Caco-2 (cell line): ENCODE results near the gene ZXDC. TPM values are rescaled to one million over a fixed set of nuclear protein-coding genes. Genes with fewer than 3 reads are reported as not detected.

Experiments used
- BruUV-seq: library from RNA; stranded (reverse); fragments of 400-500 nt; replicated peaks from 2 replicates; lab custom pipeline; 2021; lab: Mats Ljungman, UMichigan
- CTCF ChIA-PET: fragments of 300-600 bp; sonication (Branson Sonifier 250); formaldehyde crosslinking; loops from one replicate; lab custom pipeline; 2022; ENCODE audit warnings: antibody characterized with exemption; lab: Charles Lee
- POLR2A ChIA-PET: fragments of 300-600 bp; sonication (Branson Sonifier 250); formaldehyde crosslinking; loops from one replicate; lab custom pipeline; 2022; ENCODE audit warnings: antibody characterized with exemption; lab: Charles Lee
- DNase-seq, 2 experiments: peaks; one replicate each; pipeline versions ENCODE4 v3.0.0 to v3.0.0-alpha.2; 2020 to 2022
- H3K27me3 ChIP-seq: replicated peaks from 2 replicates; pipeline ENCODE4 v1.6.0; 2011; ENCODE audit warnings: low read length; ENCODE audit not compliant: control insufficient read depth, insufficient read depth
- H3K36me3 ChIP-seq: 2 replicates; pipeline ENCODE4 v1.5.1; 2011; ENCODE audit warnings: low read length; ENCODE audit not compliant: control insufficient read depth, insufficient read depth
- H3K4me1 ChIP-seq: fragments of 250-450 bp; sonication (Bioruptor Pico); 2 replicates; pipeline ENCODE4 v1.5.1; 2020; ENCODE audit warnings: mild to moderate bottlenecking
- H3K4me3 ChIP-seq: 2 replicates; pipeline ENCODE4 v1.5.1; 2011; ENCODE audit warnings: low read depth, mild to moderate bottlenecking, control low read depth, low read length
- H3K9me3 ChIP-seq: fragments of 250-450 bp; sonication (Bioruptor Pico); 2 replicates; pipeline ENCODE4 v1.5.1; 2020; ENCODE audit warnings: mild to moderate bottlenecking, moderate library complexity
- H3K27ac Mint-ChIP-seq: one replicate; pipeline ENCODE4 v1.8.0; 2022; ENCODE audit warnings: mixed read lengths; ENCODE audit not compliant: unreplicated experiment
- H3K27me3 Mint-ChIP-seq: one replicate; pipeline ENCODE4 v1.8.0; 2022; ENCODE audit warnings: mixed read lengths; ENCODE audit not compliant: insufficient read depth, unreplicated experiment
- H3K36me3 Mint-ChIP-seq: one replicate; pipeline ENCODE4 v1.8.0; 2022; ENCODE audit warnings: mild to moderate bottlenecking, mixed read lengths; ENCODE audit not compliant: insufficient read depth, unreplicated experiment
- H3K4me1 Mint-ChIP-seq: one replicate; pipeline ENCODE4 v1.8.0; 2022; ENCODE audit warnings: low read depth, mixed read lengths; ENCODE audit not compliant: unreplicated experiment
- H3K4me3 Mint-ChIP-seq: one replicate; pipeline ENCODE4 v1.8.0; 2022; ENCODE audit warnings: mild to moderate bottlenecking, moderate library complexity, mixed read lengths; ENCODE audit not compliant: unreplicated experiment
- H3K9me3 Mint-ChIP-seq: one replicate; pipeline ENCODE4 v1.8.0; 2022; ENCODE audit warnings: mixed read lengths; ENCODE audit not compliant: unreplicated experiment
- intact Hi-C: fragments of 100-400 bp; cut with micrococcal nuclease; formaldehyde crosslinking; loops from one replicate; pipeline ENCODE4 v1.10.0; 2022; ENCODE audit not compliant: unreplicated experiment
- total RNA-seq: library from RNA; stranded (reverse); gene quantifications from 2 replicates; pipeline ENCODE4 v1.2.3, GENCODE V29; 2022
- TF ChIP-seq, protein P1 (sequence below), 2 experiments: fragments of 200-600 bp in 1 of 2; IDR thresholded peaks; 1 replicate in 1 of 2; 2 replicates in 1 of 2; pipeline versions ENCODE4 v1.5.1 to v1.8.0; 2011 to 2022; ENCODE audit warnings: antibody characterized with exemption in 1 of 2, control low read depth in 1 of 2, inconsistent platforms in 1 of 2, low read depth in 1 of 2, low read length in 1 of 2, mild to moderate bottlenecking in 1 of 2, moderate library complexity in 1 of 2; ENCODE audit not compliant: insufficient read depth in 1 of 2, severe bottlenecking in 1 of 2, unreplicated experiment in 1 of 2

ZXDC gene
- total RNA-seq, 1 experiment from 2014 or later: 28.7 TPM

GRCh38 chr3:126456211-126456610 is 19.5 kb downstream of the ZXDC start:
- H3K4me3 Mint-ChIP-seq: no peak overlapping the region
- no peaks in the 10 kb centered on the region for H3K9me3 ChIP-seq
- no peaks in the 10 kb centered on the region for H3K27me3 ChIP-seq
- H3K27ac Mint-ChIP-seq: no peak overlapping the region
- no peaks in the 10 kb centered on the region for H3K4me1 Mint-ChIP-seq
- H3K4me3 ChIP-seq: no peak overlapping the region
- H3K4me1 ChIP-seq: no peaks in the 10 kb centered on the region
- no peaks in the 10 kb centered on the region; the same call in none of the 2 replicates for H3K36me3 ChIP-seq
- BruUV-seq: no TSS peak
- peaks cover 74% of the 10 kb centered on the region for H3K36me3 Mint-ChIP-seq
- ChIA-PET CTCF (no interaction called here), POLR2A (no interaction called here)
- no peaks in the 10 kb centered on the region for H3K9me3 Mint-ChIP-seq
- TF ChIP-seq, protein P1, sequence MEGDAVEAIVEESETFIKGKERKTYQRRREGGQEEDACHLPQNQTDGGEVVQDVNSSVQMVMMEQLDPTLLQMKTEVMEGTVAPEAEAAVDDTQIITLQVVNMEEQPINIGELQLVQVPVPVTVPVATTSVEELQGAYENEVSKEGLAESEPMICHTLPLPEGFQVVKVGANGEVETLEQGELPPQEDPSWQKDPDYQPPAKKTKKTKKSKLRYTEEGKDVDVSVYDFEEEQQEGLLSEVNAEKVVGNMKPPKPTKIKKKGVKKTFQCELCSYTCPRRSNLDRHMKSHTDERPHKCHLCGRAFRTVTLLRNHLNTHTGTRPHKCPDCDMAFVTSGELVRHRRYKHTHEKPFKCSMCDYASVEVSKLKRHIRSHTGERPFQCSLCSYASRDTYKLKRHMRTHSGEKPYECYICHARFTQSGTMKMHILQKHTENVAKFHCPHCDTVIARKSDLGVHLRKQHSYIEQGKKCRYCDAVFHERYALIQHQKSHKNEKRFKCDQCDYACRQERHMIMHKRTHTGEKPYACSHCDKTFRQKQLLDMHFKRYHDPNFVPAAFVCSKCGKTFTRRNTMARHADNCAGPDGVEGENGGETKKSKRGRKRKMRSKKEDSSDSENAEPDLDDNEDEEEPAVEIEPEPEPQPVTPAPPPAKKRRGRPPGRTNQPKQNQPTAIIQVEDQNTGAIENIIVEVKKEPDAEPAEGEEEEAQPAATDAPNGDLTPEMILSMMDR (IDR thresholded peaks at IDR 0.05; ENCODE audit: insufficient read depth in 1 of 2, low read depth in 1 of 2, low read length in 1 of 2, severe bottlenecking in 1 of 2, unreplicated experiment in 1 of 2): no peak
- no peak for DNase-seq
- intact Hi-C loops: no loop called here
- no peaks in the 10 kb centered on the region for H3K27me3 Mint-ChIP-seq

DNA sequence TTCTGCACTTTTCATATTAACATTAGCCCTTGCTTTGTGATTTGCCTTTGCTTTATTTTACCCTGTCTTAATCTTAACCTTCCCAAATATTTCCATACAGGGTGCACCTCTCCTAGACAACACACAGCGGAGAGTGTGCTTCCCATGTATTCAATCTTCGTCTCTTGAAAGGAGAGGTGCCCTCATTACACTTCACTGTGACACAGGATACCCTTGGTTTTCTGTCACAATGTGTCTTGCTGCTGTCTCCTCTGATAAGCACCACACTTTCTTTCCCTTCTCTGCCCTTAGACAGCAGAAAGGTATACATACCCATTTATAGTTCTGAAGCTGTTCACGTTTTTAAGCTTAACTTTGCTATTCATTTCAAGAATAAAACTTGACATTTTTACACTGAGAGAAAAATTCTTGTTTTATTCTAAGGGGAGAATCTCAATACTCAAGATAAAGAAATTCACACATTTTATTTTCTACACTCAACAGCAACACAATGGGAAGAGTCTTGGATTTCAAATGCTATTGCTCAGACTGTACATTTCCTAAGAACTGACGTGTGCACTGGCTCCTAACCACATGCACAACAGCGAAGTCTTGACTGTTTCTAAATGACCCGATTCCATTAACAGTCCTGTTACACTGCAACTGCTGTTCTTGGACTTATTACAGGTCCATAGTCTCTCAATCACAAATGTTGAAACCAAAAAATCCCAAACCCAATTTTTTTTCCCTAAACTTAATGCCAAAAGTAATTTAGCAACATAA is 21.1 kb downstream of the ZXDC start:
- Histone ChIP-seq H3K36me3 (no peaks in the 10 kb centered on the region; the same call in none of the 2 replicates), H3K9me3 (no peaks in the 10 kb centered on the region), H3K27me3 (no peaks in the 10 kb centered on the region), H3K4me1 (no peaks in the 10 kb centered on the region), H3K4me3 (no peak overlapping the region)
- H3K27ac Mint-ChIP-seq: no peak overlapping the region
- ChIA-PET POLR2A (no interaction called here), CTCF (no interaction called here)
- DNase-seq: no peak
- peaks cover 69% of the 10 kb centered on the region for H3K36me3 Mint-ChIP-seq
- BruUV-seq: TSS peak; percentile 7
- no peaks in the 10 kb centered on the region for H3K9me3 Mint-ChIP-seq
- H3K4me3 Mint-ChIP-seq: no peak overlapping the region
- intact Hi-C loops: no loop called here
- H3K27me3 Mint-ChIP-seq: no peaks in the 10 kb centered on the region
- TF ChIP-seq, protein P1 (IDR thresholded peaks at IDR 0.05; ENCODE audit: insufficient read depth in 1 of 2, low read depth in 1 of 2, low read length in 1 of 2, severe bottlenecking in 1 of 2, unreplicated experiment in 1 of 2): no peak
- H3K4me1 Mint-ChIP-seq: no peaks in the 10 kb centered on the region

DNA sequence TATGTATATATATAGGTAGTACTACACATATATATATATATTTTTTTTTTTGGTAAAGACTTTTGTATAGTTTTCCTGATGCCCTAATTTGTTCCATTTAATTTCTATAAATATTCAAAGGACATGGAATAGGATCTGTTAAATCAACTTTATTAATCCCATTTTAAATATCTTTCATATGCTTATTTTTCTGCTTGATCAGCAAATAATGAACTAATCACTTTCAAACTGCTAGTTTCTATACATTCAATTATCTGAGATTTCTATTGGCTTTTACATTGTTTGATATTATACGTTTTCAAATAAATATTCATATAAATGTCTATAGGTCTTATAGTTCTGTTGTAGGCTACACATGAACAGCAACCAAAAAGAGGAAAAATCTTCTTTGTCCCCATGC is 21.7 kb downstream of the ZXDC start:
- H3K9me3 Mint-ChIP-seq: no peaks in the 10 kb centered on the region

More for the DNA sequence above, 21.7 kb downstream of the ZXDC start:
- no peaks in the 10 kb centered on the region; the same call in none of the 2 replicates for H3K36me3 ChIP-seq
- no peak overlapping the region for H3K4me3 ChIP-seq
- no peak overlapping the region for H3K4me3 Mint-ChIP-seq
- POLR2A ChIA-PET: no interaction called here
- no peaks in the 10 kb centered on the region for H3K4me1 Mint-ChIP-seq
- intact Hi-C loops: no loop called here
- CTCF ChIA-PET: no interaction called here
- H3K27me3 ChIP-seq: no peaks in the 10 kb centered on the region
- TF ChIP-seq, protein P1 (IDR thresholded peaks at IDR 0.05; ENCODE audit: insufficient read depth in 1 of 2, low read depth in 1 of 2, low read length in 1 of 2, severe bottlenecking in 1 of 2, unreplicated experiment in 1 of 2): no peak
- DNase-seq: no peak
- H3K9me3 ChIP-seq: no peaks in the 10 kb centered on the region
- no peak overlapping the region for H3K27ac Mint-ChIP-seq
- H3K4me1 ChIP-seq: no peaks in the 10 kb centered on the region
- no peaks in the 10 kb centered on the region for H3K27me3 Mint-ChIP-seq
- no TSS peak for BruUV-seq
- H3K36me3 Mint-ChIP-seq: peaks cover 63% of the 10 kb centered on the region
